Activated T-cell treated with anti-CD3 and anti-CD28 coated beads, Interleukin-2, amount 50 U/mL, for 48 hours (primary cell): ENCODE measurements around the gene PRKACB.
"Not testable (repeated sequence)": the region's sequence is repeated elsewhere in the genome, so short reads cannot be mapped to it uniquely, and the experiment has no call there.

Experiments
- DNase-seq, 2 experiments: peaks; one replicate each; pipeline ENCODE4 v3.0.0-alpha.2; 2020

The PRKACB gene

GRCh38 chr1:84272401-84272800, 128.3 kb downstream of the PRKACB start:
- no peak for DNase-seq

- DNase-seq: no peak
These were observed 133.4 kb downstream of the PRKACB start for GRCh38 chr1:84277343-84278059.

- no peak for DNase-seq
These were observed 134.8 kb downstream of the PRKACB start for GRCh38 chr1:84278905-84279304.

- no peak for DNase-seq
These were observed 136.8 kb downstream of the PRKACB start for GRCh38 chr1:84280912-84281311.

GRCh38 chr1:84282780-84283333, 138.8 kb downstream of the PRKACB start:
- DNase-seq: no peak

GRCh38 chr1:84283381-84283780, 139.3 kb downstream of the PRKACB start:
- no peak for DNase-seq

GRCh38 chr1:84286071-84286470, 142.0 kb downstream of the PRKACB start:
- no peak for DNase-seq

- DNase-seq: not testable (repeated sequence)
These were observed 143.3 kb downstream of the PRKACB start for GRCh38 chr1:84287389-84287788.
